HG03135 (cell line): ENCODE measurements around the gene GRIK1.

ENCODE experiments used
- ATAC-seq: cut with Tn5 transposase; IDR thresholded peaks from one replicate; pipeline ENCODE4 v1.9.1; 2021; ENCODE audit warnings: mild to moderate bottlenecking, moderate library complexity; ENCODE audit not compliant: unreplicated experiment

Gene GRIK1

GRCh38 chr21:29920938-29921337 is 18.9 kb downstream of the GRIK1 start:
- no peak for ATAC-seq

GRCh38 chr21:29914326-29914725 is 25.5 kb downstream of the GRIK1 start:
- ATAC-seq = no peak

GRCh38 chr21:29909571-29909970 is 30.2 kb downstream of the GRIK1 start:
- ATAC-seq = no peak

GRCh38 chr21:29904359-29905282 is 35.2 kb downstream of the GRIK1 start:
- ATAC-seq = no peak

GRCh38 chr21:29896884-29897283 is 42.9 kb downstream of the GRIK1 start:
- ATAC-seq = no peak

GRCh38 chr21:29893687-29894086 is 46.1 kb downstream of the GRIK1 start:
- ATAC-seq = no peak

GRCh38 chr21:29892379-29892778 is 47.4 kb downstream of the GRIK1 start:
- ATAC-seq = no peak

- ATAC-seq = no peak
Measured at GRCh38 chr21:29888437-29888836, 51.4 kb downstream of the GRIK1 start.

- no peak for ATAC-seq
Measured at GRCh38 chr21:29887313-29888009, 52.3 kb downstream of the GRIK1 start.

- no peak for ATAC-seq
Measured at GRCh38 chr21:29885491-29885890, 54.3 kb downstream of the GRIK1 start.

GRCh38 chr21:29875873-29876272 is 63.9 kb downstream of the GRIK1 start:
- ATAC-seq = no peak

- ATAC-seq = no peak
Measured at GRCh38 chr21:29875036-29875716, 64.6 kb downstream of the GRIK1 start.

- no peak for ATAC-seq
Measured at GRCh38 chr21:29873908-29874307, 65.9 kb downstream of the GRIK1 start.

- ATAC-seq = no peak
Measured at GRCh38 chr21:29870814-29871213, 69.0 kb downstream of the GRIK1 start.

GRCh38 chr21:29867796-29868195 is 72.0 kb downstream of the GRIK1 start:
- ATAC-seq = no peak

GRCh38 chr21:29860346-29860745 is 79.5 kb downstream of the GRIK1 start:
- no peak for ATAC-seq

GRCh38 chr21:29857150-29857549 is 82.6 kb downstream of the GRIK1 start:
- no peak for ATAC-seq

GRCh38 chr21:29854795-29855194 is 85.0 kb downstream of the GRIK1 start:
- ATAC-seq = no peak

- ATAC-seq = no peak
Measured at GRCh38 chr21:29851611-29852010, 88.2 kb downstream of the GRIK1 start.

GRCh38 chr21:29849735-29850176 is 90.0 kb downstream of the GRIK1 start:
- peak; percentile 99 for ATAC-seq

GRCh38 chr21:29843804-29844203 is 96.0 kb downstream of the GRIK1 start:
- no peak for ATAC-seq
